ENCODE measurements around the gene TBX15.

- no peak for TF ChIP-seq TAF1 (IDR thresholded peaks at IDR 0.05; ENCODE audit: borderline replicate concordance, insufficient read depth, low read length)
- no peak for TF ChIP-seq POLR2AphosphoS5 (IDR thresholded peaks at IDR 0.05; ENCODE audit: low read depth, low read length)
- no peak for TF ChIP-seq REST (IDR thresholded peaks at IDR 0.05; ENCODE audit: insufficient read depth in 1 of 2, low read depth in 2 of 2, low read length in 2 of 2)
- no peak for TF ChIP-seq FOXP2 (optimal IDR thresholded peaks at IDR 0.05; ENCODE audit: borderline replicate concordance, extremely low read depth, extremely low read length, insufficient read depth)
- no peak for TF ChIP-seq SIN3A (IDR thresholded peaks at IDR 0.05; ENCODE audit: borderline replicate concordance, insufficient read depth, low read length)
Measured at GRCh38 chr1:118989006-118989815, 1.1 kb upstream of the TBX15 start.

All from PFSK-1 (cell line).